Kasumi-1 (cell line): Measurements from ENCODE around the gene SENP6.
A peak's percentile ranks its signal among the peaks of the same experiment; 100 is the strongest.
"Not testable (repeated sequence)": the region's sequence is repeated elsewhere in the genome, so short reads cannot be mapped to it uniquely, and the experiment has no call there.

Experiments used
- DNase-seq, 2 experiments: peaks; one replicate each; lab custom pipeline; 2025; lab: John Stamatoyannopoulos, UW

SENP6 gene

DNA sequence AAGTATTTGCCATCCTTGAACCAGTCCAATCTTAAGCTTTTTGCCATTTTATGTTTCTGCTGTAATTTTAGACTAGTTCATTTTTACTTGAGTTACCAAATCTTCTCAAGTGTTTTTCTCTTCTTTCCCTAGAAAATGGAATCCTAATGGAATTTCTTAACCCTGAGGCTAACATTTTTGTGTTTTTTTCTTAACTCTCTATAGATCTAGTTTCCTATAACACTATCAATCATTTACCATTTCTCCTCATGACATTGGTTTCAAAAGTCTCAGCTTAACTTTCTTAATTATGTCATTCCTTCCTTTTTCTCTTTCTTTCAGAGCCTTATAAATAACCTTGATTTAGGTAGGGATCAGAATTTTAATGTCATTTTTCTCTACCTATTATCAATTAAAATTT lies 54.8 kb downstream of the SENP6 start:
- DNase-seq, result no peak

DNA sequence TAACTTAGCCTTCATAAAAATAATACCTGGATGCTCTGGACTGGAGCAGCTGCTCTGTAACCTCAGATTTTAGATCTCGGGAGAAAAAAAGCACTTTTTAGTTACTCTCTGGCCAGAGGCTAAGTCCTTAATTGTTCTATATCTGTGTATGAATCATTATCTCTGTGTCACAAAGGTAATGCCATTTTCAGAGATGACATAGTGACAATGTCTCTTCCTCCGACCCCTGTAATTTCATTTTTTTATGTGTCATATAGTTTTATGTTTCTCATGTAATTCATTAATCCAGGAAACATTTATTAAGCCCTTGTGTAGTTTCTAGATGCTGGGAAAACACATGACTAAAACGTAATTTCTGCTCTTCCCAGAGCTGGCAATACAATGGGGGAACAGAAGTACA lies 55.6 kb downstream of the SENP6 start:
- DNase-seq, result no peak

DNA sequence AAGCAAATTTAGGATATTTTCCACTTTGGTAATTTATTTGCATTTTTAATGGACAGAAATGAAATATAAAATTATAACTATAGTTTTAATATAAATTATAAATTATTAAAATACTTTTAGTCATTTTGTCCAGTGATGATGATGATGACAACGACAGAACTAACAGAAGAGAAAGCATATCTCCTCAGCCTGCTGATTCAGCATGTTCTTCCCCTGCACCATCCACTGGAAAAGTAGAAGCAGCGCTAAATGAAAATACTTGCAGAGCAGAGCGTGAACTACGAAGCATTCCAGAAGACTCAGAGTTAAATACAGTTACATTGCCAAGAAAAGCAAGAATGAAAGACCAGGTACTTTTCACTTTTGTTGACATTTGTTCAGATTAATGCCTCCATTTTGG lies 64.9 kb downstream of the SENP6 start:
- no peak for DNase-seq

DNA sequence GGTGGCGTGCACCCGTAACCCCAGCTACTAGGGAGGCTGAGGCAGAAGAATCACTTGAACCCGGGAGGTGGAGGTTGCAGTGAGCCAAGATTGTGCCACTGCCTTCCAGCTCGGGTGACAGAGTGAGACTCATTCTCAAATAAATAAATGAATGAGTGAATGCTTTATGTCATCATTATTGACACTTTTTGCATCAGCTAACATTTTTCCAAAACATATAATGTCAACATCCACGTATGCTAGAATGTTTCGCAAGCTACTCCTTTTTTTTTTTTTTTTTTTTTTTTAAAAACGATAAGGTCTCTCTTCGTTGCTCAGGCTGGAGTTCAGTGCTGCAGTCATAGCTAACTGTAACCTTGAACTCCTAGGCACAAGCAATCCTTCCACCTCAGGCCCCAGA lies 72.2 kb downstream of the SENP6 start:
- no peak for DNase-seq

DNA sequence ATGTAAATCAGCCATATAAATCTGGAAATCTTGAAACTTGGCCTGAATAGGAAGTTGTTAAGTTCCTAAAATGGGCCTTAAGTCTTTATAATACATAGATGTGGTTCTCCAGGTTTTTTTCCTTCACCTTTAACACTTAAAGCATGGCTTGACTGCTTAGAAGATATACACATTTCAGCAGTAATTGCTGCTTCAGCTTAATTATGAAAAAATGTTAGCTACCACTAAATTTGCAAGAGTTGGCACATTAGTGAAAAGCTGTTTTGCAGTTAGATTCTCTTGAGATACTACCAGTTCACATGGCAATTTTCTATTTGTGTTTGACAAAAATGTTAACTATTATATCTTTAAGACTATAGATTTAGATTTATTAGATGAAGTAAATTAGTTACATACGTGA lies 74.7 kb downstream of the SENP6 start:
- DNase-seq, result no peak

DNA sequence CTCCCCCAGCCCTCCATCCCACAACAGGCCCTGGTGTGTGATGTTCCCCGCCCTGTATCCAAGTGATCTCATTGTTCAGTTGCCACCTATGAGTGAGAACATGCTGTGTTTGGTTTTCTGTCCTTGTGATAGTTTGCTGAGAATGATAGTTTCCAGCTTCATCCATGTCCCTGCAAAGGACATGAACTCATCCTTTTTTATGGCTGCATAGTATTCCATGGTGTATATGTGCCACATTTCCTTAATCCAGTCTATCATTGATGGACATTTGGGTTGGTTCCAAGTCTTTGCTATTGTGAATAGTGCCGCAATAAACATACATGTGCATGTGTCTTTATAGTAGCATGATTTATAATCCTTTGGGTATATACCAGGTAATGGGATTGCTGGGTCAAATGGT lies 80.9 kb downstream of the SENP6 start:
- DNase-seq, result not testable (repeated sequence)

DNA sequence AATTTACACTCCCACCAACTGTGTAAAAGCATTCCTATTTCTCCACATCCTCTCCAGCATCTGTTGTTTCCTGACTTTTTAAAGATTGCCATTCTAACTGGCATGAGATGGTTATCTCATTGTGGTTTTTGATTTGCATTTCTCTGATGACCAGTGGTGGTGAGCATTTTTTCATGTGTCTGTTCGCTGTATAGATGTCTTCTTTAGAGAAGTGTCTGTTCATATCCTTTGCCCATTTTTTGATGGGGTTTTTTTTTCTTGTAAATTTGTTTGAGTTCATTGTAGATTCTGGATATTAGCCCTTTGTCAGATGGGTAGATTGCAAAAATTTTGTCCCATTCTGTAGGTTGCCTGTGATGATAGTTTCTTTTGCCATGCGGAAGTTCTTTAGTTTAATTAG lies 81.3 kb downstream of the SENP6 start:
- not testable (repeated sequence) for DNase-seq

DNA sequence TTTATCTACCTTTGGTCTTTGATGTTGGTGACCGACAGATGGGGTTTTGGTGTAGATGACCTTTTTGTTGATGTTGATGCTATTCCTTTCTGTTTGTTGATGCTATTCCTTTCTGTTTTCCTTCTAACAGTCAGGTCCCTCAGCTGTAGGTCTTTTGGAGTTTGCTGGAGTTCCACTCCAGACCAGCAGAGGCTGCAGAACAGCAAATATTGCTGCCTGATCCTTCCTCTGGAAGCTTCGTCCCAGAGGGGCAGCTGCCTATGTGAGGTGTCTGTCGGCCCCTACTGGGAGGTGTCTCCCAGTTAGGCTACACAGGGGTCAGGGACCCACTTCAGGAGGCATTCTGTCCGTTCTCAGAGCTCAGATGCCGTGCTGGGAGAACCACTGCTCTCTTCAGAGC lies 85.9 kb downstream of the SENP6 start:
- not testable (repeated sequence) for DNase-seq

DNA sequence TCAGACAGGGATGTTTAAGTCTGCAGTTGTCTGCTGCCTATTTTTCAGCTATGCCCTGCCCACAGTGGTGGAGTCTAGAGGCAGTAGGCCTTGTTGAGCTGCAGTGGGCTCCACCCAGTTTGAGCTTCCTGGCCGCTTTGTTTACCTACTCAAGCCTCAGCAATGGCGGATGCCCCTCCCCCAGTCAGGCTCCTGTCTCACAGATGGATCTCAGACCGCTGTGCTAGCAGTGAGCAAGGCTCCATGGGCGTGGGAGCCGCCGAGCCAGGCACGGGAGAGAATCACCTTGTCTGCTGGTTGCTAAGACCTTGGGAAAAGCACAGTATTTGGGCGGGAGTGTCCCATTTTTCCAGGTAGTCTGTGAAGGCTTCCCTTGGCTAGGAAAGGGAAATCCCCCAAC lies 86.3 kb downstream of the SENP6 start:
- not testable (repeated sequence) for DNase-seq

DNA sequence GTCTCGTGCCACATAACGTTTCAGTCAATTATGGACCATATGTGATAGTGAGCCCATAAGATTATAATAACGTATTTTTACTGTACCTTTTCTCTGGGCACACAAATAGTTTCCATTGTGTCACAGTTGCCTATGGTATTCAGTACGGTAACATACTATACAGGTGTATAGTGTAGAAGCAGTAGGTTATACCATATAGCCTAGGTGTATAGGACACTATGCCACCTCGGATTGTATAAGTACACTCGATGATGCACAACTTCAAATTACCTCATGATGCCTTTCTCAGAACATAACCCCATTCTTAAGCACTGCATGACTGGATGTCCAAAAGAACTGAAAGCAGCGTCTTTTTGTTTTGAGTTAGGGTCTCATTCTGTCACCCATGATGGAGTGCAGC lies 87.9 kb downstream of the SENP6 start:
- no peak for DNase-seq

DNA sequence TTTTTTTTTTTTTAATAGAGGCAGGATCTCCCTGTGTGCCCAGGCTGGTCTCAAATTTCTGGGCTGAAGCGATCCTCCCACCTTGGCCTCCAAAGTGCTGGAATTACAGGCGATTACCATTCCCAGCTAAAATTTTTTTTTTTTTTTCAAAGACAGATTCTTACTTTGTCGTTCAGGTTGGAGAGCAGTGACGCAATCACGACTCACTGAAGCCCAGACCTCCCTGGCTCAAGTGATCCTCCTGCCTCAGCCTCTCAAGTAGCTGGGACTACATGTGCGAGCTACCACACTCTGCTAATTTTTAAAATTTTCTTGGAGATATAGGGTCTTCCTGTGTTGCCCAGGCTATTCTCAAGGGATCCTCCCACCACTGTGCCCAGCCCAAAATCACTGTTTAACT lies 89.3 kb downstream of the SENP6 start:
- DNase-seq, result no peak

DNA sequence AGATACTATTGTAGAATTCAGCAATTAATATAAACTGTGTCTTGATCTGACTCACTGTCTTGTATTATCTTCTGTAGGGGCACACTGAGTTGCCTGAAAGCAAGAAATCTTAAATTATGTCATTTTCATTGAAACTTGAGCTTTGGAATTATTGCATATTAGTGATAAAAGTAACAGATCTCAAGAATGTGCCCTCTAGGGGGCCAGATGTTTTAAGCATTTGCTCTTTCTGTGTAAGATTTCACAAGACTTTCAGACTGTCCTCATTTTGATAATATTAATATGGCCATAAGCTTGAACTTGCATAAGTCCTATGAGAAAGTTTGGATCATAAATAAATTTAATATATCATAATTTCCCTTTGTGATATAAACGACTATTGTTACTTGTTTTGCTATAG lies 91.9 kb downstream of the SENP6 start:
- DNase-seq, result peak; percentile 12 to 45

DNA sequence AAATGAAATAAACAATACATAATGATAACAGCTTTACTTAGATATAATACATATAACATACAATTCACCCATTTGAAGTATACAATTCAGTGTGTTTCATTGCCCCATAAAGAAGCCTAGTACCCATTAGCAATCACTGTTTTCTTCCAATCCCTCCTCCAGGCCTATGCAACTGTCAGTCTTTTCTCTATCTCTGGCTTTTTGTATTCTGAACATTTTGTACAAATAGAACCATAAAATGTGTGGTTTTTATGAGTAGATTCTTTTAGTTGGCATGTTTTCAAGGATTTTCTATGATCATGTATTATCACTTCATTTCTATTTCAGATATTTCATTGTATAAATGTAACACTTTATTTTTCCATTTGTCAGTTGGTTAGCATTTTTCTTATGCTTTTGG lies 92.7 kb downstream of the SENP6 start:
- no peak for DNase-seq

DNA sequence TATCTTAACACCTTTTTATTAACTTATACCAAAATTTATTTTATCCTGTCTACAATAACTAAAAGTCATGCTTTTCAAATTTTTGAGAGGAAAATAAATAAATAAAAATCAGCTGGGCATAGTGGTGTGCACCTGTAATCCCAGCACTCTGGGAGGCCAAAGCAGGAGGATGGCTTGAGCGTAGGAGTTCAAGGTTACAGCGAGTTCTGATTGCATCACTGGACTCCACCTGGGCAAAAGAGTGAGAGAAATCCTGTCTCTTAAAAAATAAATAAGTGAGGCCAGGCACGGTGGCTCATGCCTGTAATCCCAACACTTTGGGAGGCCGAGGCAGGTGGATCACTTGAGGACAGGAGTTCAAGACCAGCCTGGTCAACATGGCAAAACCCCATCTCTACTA lies 106.7 kb downstream of the SENP6 start:
- not testable (repeated sequence) for DNase-seq

DNA sequence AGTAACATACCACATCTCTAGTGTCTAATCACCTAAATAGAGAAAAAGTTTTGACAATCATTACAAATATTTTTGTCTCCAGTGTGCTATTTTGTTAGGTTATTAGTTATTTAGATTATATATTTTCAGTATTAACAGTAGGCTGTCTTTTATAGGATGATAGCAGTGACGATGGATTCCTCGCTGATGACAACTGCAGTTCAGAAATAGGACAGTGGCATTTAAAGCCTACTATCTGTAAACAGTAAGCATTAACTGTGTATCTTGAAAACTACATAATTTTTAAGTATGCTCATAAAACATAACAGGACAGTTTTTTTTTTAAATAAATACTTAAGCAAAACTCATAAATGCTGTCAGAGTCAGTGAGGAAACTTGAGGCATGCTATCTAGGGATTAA lies 109.5 kb downstream of the SENP6 start:
- DNase-seq, result no peak

DNA sequence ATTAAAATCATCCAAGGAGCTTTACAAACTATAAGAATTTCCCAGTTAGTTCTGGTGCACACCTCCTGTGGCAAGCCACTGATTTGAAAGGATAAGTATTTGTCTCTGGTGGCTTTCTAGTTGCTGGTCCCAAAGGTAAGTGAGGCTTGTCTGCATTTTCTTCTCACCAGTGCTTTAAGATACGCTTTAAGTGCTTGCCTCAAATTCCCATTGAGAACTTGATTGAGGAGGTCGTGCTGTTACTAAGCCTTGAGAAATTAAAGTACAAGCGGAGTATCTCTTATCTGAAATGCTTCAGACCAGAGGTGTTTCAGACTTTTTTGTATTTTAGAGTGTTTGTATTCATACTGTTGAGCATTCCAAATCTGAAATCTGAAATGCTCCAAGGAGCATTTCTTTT lies 117.5 kb downstream of the SENP6 start:
- DNase-seq, result no peak

DNA sequence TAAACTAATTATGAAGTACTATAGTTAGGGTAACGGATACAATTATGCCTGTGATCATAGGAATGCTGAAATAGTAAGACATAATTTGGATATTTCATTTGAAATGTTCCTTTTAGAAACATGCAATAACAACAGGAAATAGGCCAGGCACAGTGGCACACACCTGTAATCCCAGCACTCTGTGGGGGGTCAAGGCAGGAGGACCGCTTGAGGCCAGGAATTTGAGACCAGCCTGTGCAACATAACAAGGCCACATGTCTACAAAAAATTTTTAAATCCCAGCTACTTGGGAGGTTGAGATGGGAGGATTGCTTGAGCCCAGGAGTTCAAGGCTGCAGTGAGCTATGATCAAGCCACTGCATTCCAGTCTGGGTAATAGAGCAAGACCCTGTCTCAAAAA lies 121.7 kb downstream of the SENP6 start:
- no peak for DNase-seq

DNA sequence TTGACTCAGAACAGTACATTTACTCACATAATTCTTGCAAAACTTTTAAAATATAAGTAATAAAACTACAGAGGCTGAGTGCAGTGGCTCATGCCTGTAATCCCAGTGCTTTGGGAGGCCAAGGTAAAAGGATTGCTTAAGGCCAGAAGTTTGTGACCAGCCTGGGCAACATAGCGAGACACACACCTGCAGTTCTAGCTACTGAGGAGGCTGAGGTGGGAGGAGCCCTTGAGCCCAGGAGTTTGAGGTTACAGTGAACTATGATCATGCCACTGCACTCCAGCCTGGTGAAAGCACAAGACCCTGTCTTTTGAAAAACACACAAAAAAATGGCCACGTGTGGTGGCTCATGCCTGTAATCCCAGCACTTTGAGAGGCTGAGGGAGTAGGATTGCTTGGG lies 125.5 kb downstream of the SENP6 start:
- DNase-seq, result no peak

DNA sequence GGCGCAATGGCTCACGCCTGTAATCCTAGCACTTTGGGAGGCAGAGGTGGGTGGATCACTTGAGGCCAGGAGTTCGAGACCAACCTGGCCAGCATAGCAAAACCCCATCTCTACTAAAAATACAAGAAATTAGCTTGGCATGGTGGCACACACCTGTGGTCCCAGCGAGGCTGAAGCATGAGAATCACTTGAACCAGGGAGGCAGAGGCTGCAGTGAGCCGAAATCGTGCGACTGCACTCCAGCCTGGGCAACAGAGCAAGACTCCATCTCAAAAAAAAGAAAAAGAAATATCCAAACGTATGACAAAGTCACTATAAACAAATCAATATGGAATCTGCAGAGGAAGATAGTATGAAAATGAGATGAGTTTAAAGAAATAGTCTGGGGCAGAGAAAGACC lies 129.3 kb downstream of the SENP6 start:
- not testable (repeated sequence) for DNase-seq

DNA sequence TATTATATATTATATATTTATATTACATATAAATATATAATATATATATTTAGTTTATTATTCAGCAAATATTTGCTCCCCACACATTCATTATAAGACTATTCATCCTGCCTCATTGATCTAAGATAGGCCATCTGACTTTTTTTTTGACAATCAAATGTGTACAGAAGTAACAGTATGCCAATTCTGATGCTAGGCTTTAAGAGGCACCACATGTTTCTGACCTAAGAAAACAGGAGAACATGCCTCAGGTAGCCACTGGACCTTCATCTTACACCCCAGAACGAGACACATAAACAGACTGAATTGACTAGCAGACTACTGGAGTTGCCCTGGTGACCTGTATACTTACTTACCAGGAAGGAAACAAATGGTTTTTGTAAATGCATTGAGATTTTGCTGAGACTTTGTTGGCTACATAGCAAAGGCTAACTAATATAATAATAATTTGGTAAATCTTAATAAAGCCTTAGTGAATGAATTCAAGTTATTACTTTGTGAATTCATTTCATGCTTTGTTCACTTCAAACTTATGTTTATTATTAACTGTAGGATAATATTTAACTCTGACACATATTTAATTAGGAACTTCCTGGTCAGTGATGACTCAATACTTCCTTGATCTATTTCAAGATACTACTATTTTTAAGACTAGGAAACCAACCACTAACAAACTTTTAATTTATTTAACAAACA lies 134.0 kb downstream of the SENP6 start:
- no peak for DNase-seq

DNA sequence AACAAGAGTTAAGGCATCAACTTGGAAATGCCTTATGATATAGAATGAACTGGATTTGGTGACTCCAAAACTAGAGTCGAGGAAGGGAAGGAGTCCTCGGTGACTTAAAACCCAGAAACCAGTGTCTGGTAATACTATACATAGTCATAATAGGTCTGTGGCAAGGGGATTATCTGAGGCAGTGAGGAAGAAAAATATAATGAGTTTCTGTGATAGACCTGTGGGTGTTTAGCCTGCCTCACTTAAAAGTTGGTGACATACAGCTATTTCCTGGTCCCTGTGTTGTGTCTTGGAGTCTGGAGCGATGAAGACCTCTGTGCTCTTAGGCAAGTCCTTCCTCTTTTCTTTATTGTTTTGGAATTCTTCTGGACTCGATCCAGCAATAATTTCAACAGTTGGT lies 142.3 kb downstream of the SENP6 start:
- DNase-seq, result no peak

DNA sequence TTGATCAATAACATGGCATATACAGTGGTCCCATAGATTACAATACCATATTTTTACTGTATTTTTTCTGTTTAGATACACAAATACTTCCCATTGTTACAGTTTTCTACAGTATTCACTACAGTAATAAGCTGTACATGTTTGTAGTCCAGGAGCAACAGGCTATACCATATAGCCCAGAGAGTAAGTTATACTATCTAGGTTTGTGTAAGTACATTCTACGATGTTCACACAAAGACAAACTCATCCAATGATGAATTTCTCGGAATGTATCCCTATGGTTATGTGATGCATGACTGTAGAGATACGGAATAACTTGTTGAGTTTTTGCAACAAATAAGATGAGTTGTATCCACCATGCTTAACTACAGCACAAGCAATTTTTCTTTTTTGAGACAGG lies 143.7 kb downstream of the SENP6 start:
- no peak for DNase-seq

DNA sequence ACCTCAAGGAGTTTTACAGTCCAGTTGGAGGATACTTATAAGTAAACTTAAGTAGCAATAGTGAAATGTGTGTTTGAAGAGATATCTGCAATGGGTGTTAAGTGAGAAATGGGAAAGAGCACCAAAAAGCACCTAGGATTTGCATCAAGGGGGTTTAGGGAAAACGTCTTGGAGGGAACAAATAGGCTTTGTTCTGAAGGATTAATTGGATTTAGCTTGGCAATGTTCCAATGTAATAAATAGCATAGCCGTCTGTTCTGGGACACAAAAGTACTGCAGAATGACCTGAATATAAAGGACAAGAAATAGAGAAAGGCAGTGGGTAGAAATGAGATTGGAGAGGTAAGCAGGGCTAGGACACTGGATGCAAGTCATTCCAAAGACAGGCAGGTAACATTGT lies 144.5 kb downstream of the SENP6 start:
- DNase-seq, result no peak

DNA sequence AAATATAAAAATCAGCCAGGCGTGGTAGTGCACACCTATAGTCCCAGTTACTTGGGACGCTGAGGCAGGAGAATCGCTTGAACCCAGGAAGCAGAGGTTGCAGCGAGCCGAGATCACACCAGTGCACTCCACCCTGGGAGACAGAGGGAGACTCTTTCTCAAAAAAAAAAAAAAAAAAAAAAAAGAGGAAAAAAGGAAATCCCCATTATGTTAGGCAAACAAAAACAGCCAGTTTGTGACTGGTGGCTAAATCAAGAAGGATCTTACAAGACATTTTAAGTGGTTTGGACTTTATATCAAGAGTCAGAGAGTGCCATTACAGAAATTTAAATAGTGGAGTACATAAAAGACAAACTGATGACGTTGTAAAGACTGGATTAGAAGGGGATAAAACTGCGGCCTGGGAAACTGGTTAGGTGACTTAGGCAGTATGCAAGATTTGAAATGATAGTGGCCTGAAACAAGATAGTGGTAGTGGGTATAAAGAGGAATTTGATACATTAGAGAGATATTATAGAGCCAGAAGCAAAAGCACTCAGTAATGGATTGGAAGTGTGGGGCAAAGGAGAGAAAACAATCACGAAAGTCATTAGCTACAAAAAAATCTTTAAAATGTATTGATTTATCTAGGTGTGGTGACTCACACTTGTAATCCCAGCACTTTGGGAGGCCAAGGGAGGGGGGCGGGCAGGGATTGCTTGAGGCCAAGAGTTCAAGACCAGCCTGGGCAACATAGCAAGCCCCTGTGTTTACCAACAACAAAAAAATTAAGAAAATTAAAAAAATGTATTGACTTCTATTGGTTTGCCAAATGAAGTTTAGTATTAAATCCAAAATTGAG lies 145.7 kb downstream of the SENP6 start:
- no peak for DNase-seq
